ENCODE results near the gene SPATS2. TPM values are rescaled to one million over a fixed set of nuclear protein-coding genes. Genes with fewer than 3 reads are reported as not detected.

The SPATS2 gene
- total RNA-seq, 1 experiment from 2014 or later: 74.2 TPM

DNA sequence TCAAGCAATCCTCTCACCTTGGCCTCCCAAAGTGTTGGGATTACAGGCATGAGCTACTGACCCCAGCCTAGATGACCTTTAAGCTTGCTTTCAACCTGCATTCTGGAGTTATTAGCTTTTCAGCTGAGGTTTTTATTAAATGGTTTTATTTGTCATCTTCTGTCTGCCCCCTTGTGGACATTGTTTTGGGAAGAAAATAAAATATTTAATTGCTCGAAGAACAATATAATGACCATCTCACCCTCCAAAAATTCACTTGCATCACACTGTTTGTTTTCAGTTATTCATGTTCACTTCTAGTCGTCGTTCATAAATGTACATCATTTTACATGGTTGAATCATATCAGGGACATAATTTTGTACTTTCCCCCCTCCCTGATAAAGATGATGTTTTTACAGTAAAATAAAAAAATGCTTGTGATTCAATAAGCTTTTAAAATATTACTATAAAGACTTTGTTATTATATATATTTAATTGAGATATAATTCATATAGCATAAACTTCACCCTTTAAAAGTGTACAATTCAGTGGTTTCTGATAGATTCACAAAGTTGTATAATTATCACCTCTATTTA lies 10.1 kb upstream of the SPATS2 start:
- no peak overlapping the region for H3K9ac ChIP-seq (ENCODE audit: low read length)
- peaks cover 30 to 35% of the 10 kb centered on the region in 2 experiments for H3K4me1 ChIP-seq (ENCODE audit: control insufficient read depth in 1 of 2, insufficient read depth in 2 of 2, low read length in 2 of 2)
- intact Hi-C loops (cut with micrococcal nuclease): loop anchor here (1.0 to 5.0 kb wide), 3 partner anchors 26 to 210 kb away; partner anchors contain the start of gene MCRS1
- TF ChIP-seq YY1 (IDR thresholded peaks at IDR 0.05; ENCODE audit: extremely low read depth, insufficient replicate concordance, low read depth, low read length) (no peak), FOSL1 (IDR thresholded peaks at IDR 0.05; ENCODE audit: low read depth) (no peak), RAD21 (IDR thresholded peaks at IDR 0.05; ENCODE audit: low read depth) (peak; percentile 61), SP1 (IDR thresholded peaks at IDR 0.05; ENCODE audit: low read depth) (no peak), CEBPB (IDR thresholded peaks at IDR 0.05; ENCODE audit: low read depth) (no peak), ZFX (IDR thresholded peaks at IDR 0.05) (no peak), POLR2A (IDR thresholded peaks at IDR 0.05; ENCODE audit: borderline replicate concordance, extremely low read depth, insufficient read depth, insufficient read length) (no peak), TCF7L2 (IDR thresholded peaks at IDR 0.05; ENCODE audit: borderline replicate concordance, extremely low read depth, insufficient read depth, insufficient read length) (no peak), EGR1 (IDR thresholded peaks at IDR 0.05; ENCODE audit: low read depth) (no peak), JUND (IDR thresholded peaks at IDR 0.05) (no peak), CBX3 (IDR thresholded peaks at IDR 0.05; ENCODE audit: low read depth) (no peak), POLR2AphosphoS5 (IDR thresholded peaks at IDR 0.05; ENCODE audit: low read depth, low read length) (no peak), EZH2phosphoT487 (IDR thresholded peaks at IDR 0.05; ENCODE audit: borderline replicate concordance) (no peak), SRF (IDR thresholded peaks at IDR 0.05; ENCODE audit: low read depth) (no peak)
- TF ChIP-seq, protein P1, sequence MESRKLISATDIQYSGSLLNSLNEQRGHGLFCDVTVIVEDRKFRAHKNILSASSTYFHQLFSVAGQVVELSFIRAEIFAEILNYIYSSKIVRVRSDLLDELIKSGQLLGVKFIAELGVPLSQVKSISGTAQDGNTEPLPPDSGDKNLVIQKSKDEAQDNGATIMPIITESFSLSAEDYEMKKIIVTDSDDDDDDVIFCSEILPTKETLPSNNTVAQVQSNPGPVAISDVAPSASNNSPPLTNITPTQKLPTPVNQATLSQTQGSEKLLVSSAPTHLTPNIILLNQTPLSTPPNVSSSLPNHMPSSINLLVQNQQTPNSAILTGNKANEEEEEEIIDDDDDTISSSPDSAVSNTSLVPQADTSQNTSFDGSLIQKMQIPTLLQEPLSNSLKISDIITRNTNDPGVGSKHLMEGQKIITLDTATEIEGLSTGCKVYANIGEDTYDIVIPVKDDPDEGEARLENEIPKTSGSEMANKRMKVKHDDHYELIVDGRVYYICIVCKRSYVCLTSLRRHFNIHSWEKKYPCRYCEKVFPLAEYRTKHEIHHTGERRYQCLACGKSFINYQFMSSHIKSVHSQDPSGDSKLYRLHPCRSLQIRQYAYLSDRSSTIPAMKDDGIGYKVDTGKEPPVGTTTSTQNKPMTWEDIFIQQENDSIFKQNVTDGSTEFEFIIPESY (IDR thresholded peaks at IDR 0.05; ENCODE audit: extremely low read depth, insufficient replicate concordance, low read length): no peak
- TF ChIP-seq, protein P2, sequence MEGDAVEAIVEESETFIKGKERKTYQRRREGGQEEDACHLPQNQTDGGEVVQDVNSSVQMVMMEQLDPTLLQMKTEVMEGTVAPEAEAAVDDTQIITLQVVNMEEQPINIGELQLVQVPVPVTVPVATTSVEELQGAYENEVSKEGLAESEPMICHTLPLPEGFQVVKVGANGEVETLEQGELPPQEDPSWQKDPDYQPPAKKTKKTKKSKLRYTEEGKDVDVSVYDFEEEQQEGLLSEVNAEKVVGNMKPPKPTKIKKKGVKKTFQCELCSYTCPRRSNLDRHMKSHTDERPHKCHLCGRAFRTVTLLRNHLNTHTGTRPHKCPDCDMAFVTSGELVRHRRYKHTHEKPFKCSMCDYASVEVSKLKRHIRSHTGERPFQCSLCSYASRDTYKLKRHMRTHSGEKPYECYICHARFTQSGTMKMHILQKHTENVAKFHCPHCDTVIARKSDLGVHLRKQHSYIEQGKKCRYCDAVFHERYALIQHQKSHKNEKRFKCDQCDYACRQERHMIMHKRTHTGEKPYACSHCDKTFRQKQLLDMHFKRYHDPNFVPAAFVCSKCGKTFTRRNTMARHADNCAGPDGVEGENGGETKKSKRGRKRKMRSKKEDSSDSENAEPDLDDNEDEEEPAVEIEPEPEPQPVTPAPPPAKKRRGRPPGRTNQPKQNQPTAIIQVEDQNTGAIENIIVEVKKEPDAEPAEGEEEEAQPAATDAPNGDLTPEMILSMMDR (IDR thresholded peaks at IDR 0.05 in 2 of 3, conservative IDR thresholded peaks at IDR 0.05 in 1 of 3; ENCODE audit: borderline replicate concordance in 1 of 3, insufficient read depth in 1 of 3, low read depth in 2 of 3, low read length in 2 of 3): peak; percentile 44 to 74 (median 67); a peak in 5 of 6 replicates
- TF ChIP-seq, protein P3, sequence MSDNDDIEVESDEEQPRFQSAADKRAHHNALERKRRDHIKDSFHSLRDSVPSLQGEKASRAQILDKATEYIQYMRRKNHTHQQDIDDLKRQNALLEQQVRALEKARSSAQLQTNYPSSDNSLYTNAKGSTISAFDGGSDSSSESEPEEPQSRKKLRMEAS (IDR thresholded peaks at IDR 0.05): no peak
- TF ChIP-seq, protein P4, sequence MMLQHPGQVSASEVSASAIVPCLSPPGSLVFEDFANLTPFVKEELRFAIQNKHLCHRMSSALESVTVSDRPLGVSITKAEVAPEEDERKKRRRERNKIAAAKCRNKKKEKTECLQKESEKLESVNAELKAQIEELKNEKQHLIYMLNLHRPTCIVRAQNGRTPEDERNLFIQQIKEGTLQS (IDR thresholded peaks at IDR 0.05): no peak
- H3K36me3 ChIP-seq (ENCODE audit: control insufficient read depth in 1 of 2, insufficient read depth in 2 of 2, low read length in 2 of 2): peaks cover 0 to 2% of the 10 kb centered on the region in 2 experiments; a peak in 1 of 4 replicates
- peak overlapping the region; percentile 38; the same call in 1 of the 2 replicates for H3K27ac ChIP-seq (ENCODE audit: low read depth, low read length)
- BruUV-seq (replicated peaks): no TSS peak
- H2AFZ ChIP-seq (ENCODE audit: low read depth, low read length, poor library complexity, severe bottlenecking): no peak overlapping the region
- POLR2A ChIA-PET: interaction anchor here (0.9 to 3.5 kb wide), 5 partner anchors 9 to 226 kb away, joined by 3 to 16 read pairs (median 4); partner anchors contain the start of genes DNAJC22 and TUBA1B
- DNase-seq (ENCODE audit: low read depth, low spot score): no peak
- H3K4me3 ChIP-seq (replicated peaks in 1 of 2; ENCODE audit: low read depth in 1 of 2, low read length in 2 of 2): no peak overlapping the region
- H4K20me1 ChIP-seq (ENCODE audit: insufficient read depth): no peaks in the 10 kb centered on the region
- RAD21 ChIA-PET (ENCODE audit: low non-redundant PET in 1 of 2, low total read pairs in 2 of 2, uncharacterized antibody in 2 of 2, unreplicated experiment in 2 of 2): interaction anchor here (0.6 to 3.5 kb wide), 9 partner anchors 10 to 212 kb away, joined by 3 to 33 read pairs (median 7); no protein-coding TSS in a partner anchor
- H3K9me2 ChIP-seq (ENCODE audit: insufficient read depth): no peaks in the 10 kb centered on the region
- H3K79me2 ChIP-seq (ENCODE audit: insufficient read depth, low read length): no peaks in the 10 kb centered on the region
- no peaks in the 10 kb centered on the region for H3K9me3 ChIP-seq (ENCODE audit: control insufficient read depth in 1 of 2, insufficient read depth in 1 of 2, low read depth in 1 of 2, low read length in 2 of 2)
- ATAC-seq: no peak
- H3K4me2 ChIP-seq (ENCODE audit: low read length): peak overlapping the region; percentile 54
- CTCF ChIA-PET: interaction anchor here (0.5 to 6.9 kb wide), 26 partner anchors 9 to 1920 kb away, joined by 3 to 261 read pairs (median 8); partner anchors contain the start of genes DNAJC22, PRPH, SPATS2 and TROAP
- no peaks in the 10 kb centered on the region for H3K27me3 ChIP-seq (ENCODE audit: insufficient read depth, low read length)
